ENCODE results near the gene B4GAT1. TPM values are rescaled to one million over a fixed set of nuclear protein-coding genes. Genes with fewer than 3 reads are reported as not detected.

B4GAT1 gene
- polyA plus RNA-seq, 2 of the 4 experiments (the other 2 are of a cell fraction): 11.0 to 18.0 TPM

- TF ChIP-seq ATOH8 (CRISPR knock-in tag; IDR thresholded peaks at IDR 0.05; ENCODE audit: low read depth): no peak
Observed at GRCh38 chr11:66341502-66342126, 5.8 kb downstream of the B4GAT1 start (continued).

GRCh38 chr11:66340596-66341501, 6.6 kb downstream of the B4GAT1 start:
- no peak overlapping the region for H3K4me2 ChIP-seq
- peaks cover 36% of the 10 kb centered on the region for H3K4me1 ChIP-seq
- FAIRE-seq (no peak), DNase-seq (ENCODE audit: low read depth in 1 of 2, low spot score in 1 of 2) (no peak), ATAC-seq (no peak)
- no peak overlapping the region for H3K4me3 ChIP-seq
- TF ChIP-seq BCL3 (IDR thresholded peaks at IDR 0.05): no peak
- no peak for TF ChIP-seq EP300 (IDR thresholded peaks at IDR 0.05)
- TF ChIP-seq POLR2AphosphoS2 (conservative IDR thresholded peaks at IDR 0.05; ENCODE audit: low read length): no peak
- TF ChIP-seq TFCP2L1 (CRISPR knock-in tag; IDR thresholded peaks at IDR 0.05): no peak
- TF ChIP-seq POLR2A (IDR thresholded peaks at IDR 0.05; ENCODE audit: low read length): no peak
- 91% methylated on average over 24 of the region's 28 CpGs for WGBS (ENCODE audit: missing lambda C conversion rate)
- H3K9me3 ChIP-seq: no peaks in the 10 kb centered on the region
- no peak overlapping the region for H3K27ac ChIP-seq
- ChIA-PET CTCF (interaction anchor here (1.0 to 7.9 kb wide), 9 partner anchors 11 to 119 kb away, joined by 3 to 57 read pairs (median 4); no protein-coding TSS in a partner anchor), POLR2A (interaction anchor here (1.0 kb wide), 1 partner anchor 28 kb away, joined by 3 read pairs; no protein-coding TSS in a partner anchor)

- ATAC-seq: no peak
Observed at GRCh38 chr11:66339686-66340483, 7.5 kb downstream of the B4GAT1 start.

More at GRCh38 chr11:66339686-66340483, 7.5 kb downstream of the B4GAT1 start:
- DNase-seq (ENCODE audit: low read depth in 1 of 2, low spot score in 1 of 2): no peak
- Histone ChIP-seq H3K4me2 (no peak overlapping the region), H3K9me3 (no peaks in the 10 kb centered on the region), H3K4me3 (no peak overlapping the region), H3K4me1 (peaks cover 37% of the 10 kb centered on the region), H3K27ac (no peak overlapping the region)
- WGBS (ENCODE audit: missing lambda C conversion rate): 84% methylated on average over 13 of the region's 14 CpGs
- no peak for TF ChIP-seq ESRRA (IDR thresholded peaks at IDR 0.05; ENCODE audit: borderline replicate concordance, low read length)
- no peak for TF ChIP-seq MAZ (IDR thresholded peaks at IDR 0.05; ENCODE audit: borderline replicate concordance, low read depth, low read length)
- no peak for TF ChIP-seq POLR2AphosphoS2 (conservative IDR thresholded peaks at IDR 0.05; ENCODE audit: low read length)
- no peak for TF ChIP-seq HMGXB4 (CRISPR knock-in tag; IDR thresholded peaks at IDR 0.05; ENCODE audit: borderline replicate concordance)
- no peak for TF ChIP-seq CHD2 (IDR thresholded peaks at IDR 0.05; ENCODE audit: low read length, partially characterized antibody)
- TF ChIP-seq RFX5 (IDR thresholded peaks at IDR 0.05): no peak
- no peak for TF ChIP-seq FOSL2 (IDR thresholded peaks at IDR 0.05)
- TF ChIP-seq FOSL2 (CRISPR knock-in tag; IDR thresholded peaks at IDR 0.05): no peak
- no peak for TF ChIP-seq CTCF (IDR thresholded peaks at IDR 0.05)
- TF ChIP-seq GATA3 (IDR thresholded peaks at IDR 0.05; ENCODE audit: borderline replicate concordance): no peak
- TF ChIP-seq JUNB (IDR thresholded peaks at IDR 0.05): no peak
- no peak for TF ChIP-seq MYC (IDR thresholded peaks at IDR 0.05; ENCODE audit: borderline replicate concordance, low read length)
- TF ChIP-seq EP300 (IDR thresholded peaks at IDR 0.05): no peak
- no peak for TF ChIP-seq HOXB5 (CRISPR knock-in tag; IDR thresholded peaks at IDR 0.05)
- TF ChIP-seq USF2 (IDR thresholded peaks at IDR 0.05): no peak
- TF ChIP-seq BHLHE40 (IDR thresholded peaks at IDR 0.05; ENCODE audit: low read depth, low read length): no peak
- no peak for FAIRE-seq
- CTCF ChIA-PET: interaction anchor here (0.9 to 4.2 kb wide), 10 partner anchors 10 to 118 kb away, joined by 3 to 44 read pairs (median 4); partner anchors contain the start of gene TMEM151A
- POLR2A ChIA-PET: no interaction called here
